Natural killer cell (primary cell): Measurements from ENCODE around the gene RPS25. TPM values are rescaled to one million over a fixed set of nuclear protein-coding genes. Genes with fewer than 3 reads are reported as not detected.

Experiments used
- ATAC-seq, 3 donors: fragments of 150-1000 bp in 2 of 3; fragments of 200-7000 bp in 1 of 3; cut with Tn5 transposase; 1 replicate in 1 of 3; 2 replicates in 2 of 3; pipeline ENCODE4 v1.10.0; 2021; ENCODE audit warnings: mild to moderate bottlenecking in 2 of 3, moderate library complexity in 2 of 3
- DNase-seq, 2 donors: peaks; one replicate each; pipeline versions ENCODE4 v3.0.0 to v3.0.0-alpha.2; 2013 to 2021; ENCODE audit warnings: mixed read lengths in 1 of 2
- H3K27ac ChIP-seq: one replicate; pipeline ENCODE4 v1.5.1; 2013; ENCODE audit warnings: mild to moderate bottlenecking, low read length
- H3K27me3 ChIP-seq: one replicate; pipeline ENCODE4 v1.6.1; 2013; ENCODE audit warnings: low read length; ENCODE audit not compliant: control insufficient read depth, insufficient read depth
- H3K36me3 ChIP-seq: one replicate; pipeline ENCODE4 v1.6.1; 2013; ENCODE audit warnings: low read length; ENCODE audit not compliant: control insufficient read depth, insufficient read depth
- H3K4me1 ChIP-seq: one replicate; pipeline ENCODE4 v1.6.1; 2013; ENCODE audit warnings: low read length; ENCODE audit not compliant: control insufficient read depth, insufficient read depth
- H3K4me3 ChIP-seq: one replicate; pipeline ENCODE4 v1.5.1; 2013; ENCODE audit warnings: low read length
- H3K9me3 ChIP-seq: one replicate; pipeline ENCODE4 v1.6.1; 2013; ENCODE audit warnings: low read length; ENCODE audit not compliant: control insufficient read depth, insufficient read depth
- H3K27ac Mint-ChIP-seq, 2 donors: one replicate each; pipeline ENCODE4 v1.8.0; 2022; ENCODE audit warnings: mild to moderate bottlenecking in 2 of 2, mixed read lengths in 2 of 2, moderate library complexity in 1 of 2
- H3K27me3 Mint-ChIP-seq, 2 donors: one replicate each; pipeline ENCODE4 v1.8.0; 2022; ENCODE audit warnings: low read depth in 2 of 2, mixed read lengths in 2 of 2
- H3K36me3 Mint-ChIP-seq: one replicate; pipeline ENCODE4 v1.8.0; 2022; ENCODE audit warnings: mixed read lengths
- H3K4me1 Mint-ChIP-seq, 2 donors: one replicate each; pipeline ENCODE4 v1.8.0; 2022; ENCODE audit warnings: mixed read lengths in 2 of 2
- H3K4me3 Mint-ChIP-seq: one replicate; pipeline ENCODE4 v1.8.0; 2022; ENCODE audit warnings: mild to moderate bottlenecking, moderate library complexity, mixed read lengths
- H3K9me3 Mint-ChIP-seq, 2 donors: one replicate each; pipeline ENCODE4 v1.8.0; 2022; ENCODE audit warnings: mixed read lengths in 2 of 2
- CTCF ChIP-seq: fragments of 200-600 bp; IDR thresholded peaks from one replicate; pipeline ENCODE4 v1.8.0; 2022; ENCODE audit warnings: antibody characterized with exemption
- WGBS: methylation state at CpG from one replicate; pipeline ENCODE4 v1.1.7; 2013; ENCODE audit warnings: missing lambda C conversion rate; ENCODE audit not compliant: insufficient coverage; 5-methylcytosine and 5-hydroxymethylcytosine counted together
- intact Hi-C: fragments of 100-400 bp; cut with micrococcal nuclease; formaldehyde crosslinking; loops from one replicate; pipeline ENCODE4 v1.14.2; 2022
- total RNA-seq, 4 donors: library from RNA; stranded (reverse); fragments of 120-200 nt in 1 of 4; gene quantifications; one replicate each; pipeline versions ENCODE4 v1.2.3 to v1.2.4, GENCODE V29; 2013 to 2022

The RPS25 gene
- total RNA-seq, 3 donors from 2014 or later (not counting 1 experiment from before 2014, with no cell fraction given) = 870 to 1,051 (median 887) TPM

- no peaks in the 10 kb centered on the region for H3K9me3 Mint-ChIP-seq
- no peaks in the 10 kb centered on the region for H3K27me3 Mint-ChIP-seq
- TF ChIP-seq CTCF = no peak
- Histone ChIP-seq H3K27ac (no peak overlapping the region), H3K4me1 (no peaks in the 10 kb centered on the region), H3K36me3 (peaks cover 83% of the 10 kb centered on the region), H3K27me3 (no peaks in the 10 kb centered on the region), H3K9me3 (no peaks in the 10 kb centered on the region), H3K4me3 (no peak overlapping the region)
- intact Hi-C loops = no loop called here
- WGBS = 82% methylated on average over 6 of the region's 9 CpGs
- ATAC-seq (no peak), DNase-seq (no peak)
- peaks cover 12 to 17% of the 10 kb centered on the region in 2 donors for H3K4me1 Mint-ChIP-seq
- no peak overlapping the region for H3K4me3 Mint-ChIP-seq
- no peak overlapping the region for H3K27ac Mint-ChIP-seq
- peaks cover 31% of the 10 kb centered on the region for H3K36me3 Mint-ChIP-seq
Measured at GRCh38 chr11:119048644-119049043, 30.5 kb upstream of the RPS25 start.

- no peaks in the 10 kb centered on the region for H3K27me3 Mint-ChIP-seq
- WGBS = 78% methylated on average over 6 of the region's 6 CpGs
- no peaks in the 10 kb centered on the region for H3K9me3 ChIP-seq
- H3K27ac ChIP-seq = no peak overlapping the region
- H3K4me3 ChIP-seq = no peak overlapping the region
- H3K27ac Mint-ChIP-seq = no peak overlapping the region
- H3K4me1 ChIP-seq = no peaks in the 10 kb centered on the region
- no peaks in the 10 kb centered on the region for H3K9me3 Mint-ChIP-seq
- no peaks in the 10 kb centered on the region for H3K27me3 ChIP-seq
- H3K36me3 ChIP-seq = peaks cover 68% of the 10 kb centered on the region
- ATAC-seq (no peak), DNase-seq (no peak)
- intact Hi-C loops = no loop called here
- peaks cover 6 to 7% of the 10 kb centered on the region in 2 donors for H3K4me1 Mint-ChIP-seq
- no peak overlapping the region for H3K4me3 Mint-ChIP-seq
- TF ChIP-seq CTCF = no peak
- H3K36me3 Mint-ChIP-seq = peaks cover 22% of the 10 kb centered on the region
Measured at GRCh38 chr11:119047205-119047604, 29.1 kb upstream of the RPS25 start.

GRCh38 chr11:119046489-119046888, 28.3 kb upstream of the RPS25 start:
- intact Hi-C loops = no loop called here
- H3K4me3 Mint-ChIP-seq = no peak overlapping the region
- 99% methylated on average over 6 of the region's 6 CpGs for WGBS
- Histone ChIP-seq H3K9me3 (no peaks in the 10 kb centered on the region), H3K4me3 (no peak overlapping the region), H3K36me3 (peaks cover 61% of the 10 kb centered on the region), H3K27ac (no peak overlapping the region), H3K27me3 (no peaks in the 10 kb centered on the region), H3K4me1 (no peaks in the 10 kb centered on the region)
- no peak overlapping the region for H3K27ac Mint-ChIP-seq
- ATAC-seq = no peak
- no peaks in the 10 kb centered on the region for H3K9me3 Mint-ChIP-seq
- TF ChIP-seq CTCF = no peak
- no peaks in the 10 kb centered on the region for H3K27me3 Mint-ChIP-seq
- peaks cover 22% of the 10 kb centered on the region for H3K36me3 Mint-ChIP-seq
- peaks cover 4 to 6% of the 10 kb centered on the region in 2 donors for H3K4me1 Mint-ChIP-seq
- DNase-seq = no peak

GRCh38 chr11:119044708-119045107, 26.6 kb upstream of the RPS25 start:
- H3K4me3 Mint-ChIP-seq = no peak overlapping the region
- no peak for TF ChIP-seq CTCF
- H3K9me3 ChIP-seq = no peaks in the 10 kb centered on the region
- H3K4me3 ChIP-seq = no peak overlapping the region
- no peaks in the 10 kb centered on the region for H3K4me1 ChIP-seq
- peak overlapping the region in 1 of 2 donors; percentile 51 for H3K27ac Mint-ChIP-seq
- H3K27me3 ChIP-seq = no peaks in the 10 kb centered on the region
- intact Hi-C loops = no loop called here
- no peaks in the 10 kb centered on the region for H3K27me3 Mint-ChIP-seq
- DNase-seq (no peak), ATAC-seq (peak in 1 of 3 donors; percentile 19)
- H3K36me3 ChIP-seq = peaks cover 47% of the 10 kb centered on the region
- no peaks in the 10 kb centered on the region for H3K9me3 Mint-ChIP-seq
- peaks cover 2 to 3% of the 10 kb centered on the region in 2 donors for H3K4me1 Mint-ChIP-seq
- peaks cover 17% of the 10 kb centered on the region for H3K36me3 Mint-ChIP-seq
- no peak overlapping the region for H3K27ac ChIP-seq
- WGBS = 100% methylated on average over 6 of the region's 6 CpGs
